Forelimb muscle (tissue), 1 donor: ENCODE data around the gene ACSF3. TPM values are rescaled to one million over a fixed set of nuclear protein-coding genes. Genes with fewer than 3 reads are reported as not detected.

Experiments
- DNase-seq: peaks from one replicate; pipeline ENCODE4 v3.0.0-alpha.2; 2013; ENCODE audit warnings: low read depth
- polyA plus RNA-seq: library from polyadenylated mRNA; unstranded; fragments of 120-200 nt; gene quantifications from one replicate; pipeline ENCODE4 v1.2.1, GENCODE V29; 2013; ENCODE audit not compliant: insufficient read length

The ACSF3 gene
- polyA plus RNA-seq, 1 donor = 15.1 TPM

GRCh38 chr16:89144681-89145080, 51.0 kb downstream of the ACSF3 start:
- DNase-seq = no peak

- DNase-seq = no peak
Measured at GRCh38 chr16:89145406-89146161, 51.9 kb downstream of the ACSF3 start.

DNA sequence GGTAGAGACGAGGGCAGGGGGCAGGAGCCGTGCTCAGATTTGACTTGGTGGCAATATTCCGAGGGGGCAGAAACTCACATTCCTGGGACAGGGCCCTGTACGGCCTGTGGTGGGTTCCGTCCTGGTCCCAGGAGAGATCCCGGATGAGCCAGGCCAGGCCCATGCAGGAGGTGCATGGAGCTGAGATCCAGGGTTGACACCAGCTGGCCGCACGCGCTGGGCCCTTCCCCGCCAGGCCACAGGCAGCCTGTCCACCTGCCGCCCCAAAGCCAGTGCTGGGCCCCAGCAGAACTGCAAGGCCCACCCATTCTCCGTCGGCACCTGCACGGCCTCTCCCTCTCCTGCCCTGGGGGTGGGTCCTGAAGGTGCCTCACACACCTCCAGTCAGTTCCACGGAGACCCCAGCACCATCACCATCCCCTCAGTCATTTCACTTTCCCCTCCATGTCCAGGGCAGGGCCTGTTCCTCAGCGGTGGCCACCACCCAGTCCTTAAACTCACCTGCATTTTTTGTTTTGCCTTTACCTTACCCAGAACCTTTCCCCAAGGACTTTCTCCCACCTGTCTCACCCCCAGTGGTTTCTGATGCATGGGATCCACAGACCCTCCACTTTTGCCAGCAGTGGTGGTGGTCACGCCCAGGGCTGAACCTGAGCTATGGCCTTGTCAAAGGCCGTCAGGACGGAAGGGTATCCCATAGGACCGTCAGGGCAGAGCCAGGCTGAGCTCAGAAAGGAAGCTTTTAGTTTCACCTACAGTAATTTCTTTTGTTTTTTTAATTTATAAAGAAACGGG, 52.8 kb downstream of the ACSF3 start:
- DNase-seq = no peak

GRCh38 chr16:89147085-89147817, 53.6 kb downstream of the ACSF3 start:
- DNase-seq = no peak

DNA sequence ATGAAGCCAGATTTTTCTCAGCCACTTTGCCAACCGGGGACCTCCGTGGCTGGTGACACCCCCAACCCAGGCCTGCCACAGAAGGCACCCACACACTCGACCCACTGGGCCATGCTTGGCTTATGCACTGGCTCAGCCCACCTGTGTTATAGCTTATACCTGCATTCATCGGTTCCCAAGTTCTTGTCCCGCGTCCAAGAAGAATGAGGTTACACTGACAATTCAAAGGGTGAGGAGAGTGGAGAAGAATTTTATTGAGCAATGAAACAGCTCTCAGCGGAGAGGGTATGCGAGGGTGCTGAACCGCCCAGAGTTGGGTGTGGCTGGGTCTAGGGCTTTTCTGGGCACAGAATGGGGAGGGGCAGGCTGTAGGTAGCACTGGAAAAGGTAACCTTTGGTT, 55.7 kb downstream of the ACSF3 start:
- DNase-seq = no peak

DNA sequence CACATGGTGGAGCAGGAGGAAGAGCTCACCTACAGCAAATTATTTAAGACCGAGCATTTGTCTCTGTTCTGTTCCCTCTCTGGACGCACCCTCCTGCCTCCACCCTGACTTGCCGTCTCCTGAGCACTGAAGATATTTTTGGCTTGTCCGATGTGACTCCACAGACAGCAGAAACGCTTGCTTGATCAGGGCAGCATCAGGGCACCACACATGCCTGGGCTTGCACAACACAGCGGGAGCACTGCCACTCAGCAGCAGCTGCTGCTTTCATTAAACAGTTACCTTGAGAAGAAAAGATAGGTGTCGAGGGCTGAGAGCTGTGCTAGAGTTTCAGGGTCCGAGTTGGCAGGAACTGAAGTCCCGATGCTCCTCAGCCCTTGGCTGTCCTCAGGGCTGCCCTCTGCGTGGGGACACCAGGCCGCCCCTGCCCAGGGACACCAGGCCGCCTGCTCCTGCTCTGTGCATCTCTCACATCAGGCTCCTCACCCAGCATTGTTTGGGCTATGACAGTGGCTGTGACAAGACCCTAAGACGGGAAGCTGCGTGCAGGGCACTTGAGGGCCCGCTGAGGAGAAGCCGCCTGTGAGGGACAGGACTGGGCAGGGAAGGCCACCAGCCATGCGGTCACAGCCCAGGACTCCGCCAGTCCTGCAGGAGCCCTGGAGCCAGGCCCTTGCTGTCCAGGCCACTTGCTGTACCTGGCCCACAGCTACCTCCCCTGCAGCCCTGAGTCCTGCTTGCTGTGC, 56.6 kb downstream of the ACSF3 start:
- DNase-seq = no peak

- DNase-seq = no peak
Measured at GRCh38 chr16:89150981-89151380, 57.3 kb downstream of the ACSF3 start.

DNA sequence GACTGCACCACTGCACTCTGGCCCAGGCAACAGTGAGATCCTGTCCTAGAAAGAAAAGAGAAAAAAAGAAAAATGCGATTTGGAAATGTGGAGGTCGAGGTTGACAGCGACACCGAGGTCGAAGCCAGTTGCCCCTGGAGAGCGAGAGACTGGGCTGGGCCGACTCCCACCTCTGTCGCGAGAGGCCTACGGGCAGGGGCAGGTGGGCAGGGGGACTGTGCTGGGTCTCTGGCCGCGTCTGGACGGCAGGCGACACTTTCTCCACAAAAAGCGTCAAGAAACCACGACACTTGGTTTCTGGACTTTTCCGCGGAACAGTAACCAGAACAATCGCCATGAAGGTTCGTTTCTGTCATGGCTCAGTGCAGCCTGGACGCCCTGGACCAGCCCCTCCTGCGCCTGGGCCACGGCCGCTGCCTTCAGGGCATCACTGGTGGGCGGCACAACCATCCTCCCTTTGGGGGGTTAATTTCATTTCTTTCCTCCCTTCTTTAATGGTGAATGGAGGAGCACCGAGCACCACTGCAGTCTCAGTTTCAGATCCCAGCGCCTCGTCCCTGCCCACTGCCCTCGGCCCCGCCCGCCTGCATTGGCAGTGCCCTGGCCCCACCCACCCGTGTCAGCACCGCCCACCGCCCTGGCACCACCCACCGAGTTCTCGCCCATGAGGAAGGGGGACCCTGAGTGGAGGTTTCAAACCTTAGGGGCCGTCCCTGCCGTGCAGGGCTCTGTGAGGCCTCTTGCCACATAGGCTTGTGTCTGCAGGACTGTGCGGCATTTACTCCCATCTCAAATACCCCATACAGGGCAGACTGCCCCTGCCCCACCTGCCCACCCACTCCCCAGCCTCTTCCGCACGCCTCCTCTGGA, 59.4 kb downstream of the ACSF3 start:
- no peak for DNase-seq

GRCh38 chr16:89153848-89154271, 60.2 kb downstream of the ACSF3 start:
- DNase-seq = no peak

DNA sequence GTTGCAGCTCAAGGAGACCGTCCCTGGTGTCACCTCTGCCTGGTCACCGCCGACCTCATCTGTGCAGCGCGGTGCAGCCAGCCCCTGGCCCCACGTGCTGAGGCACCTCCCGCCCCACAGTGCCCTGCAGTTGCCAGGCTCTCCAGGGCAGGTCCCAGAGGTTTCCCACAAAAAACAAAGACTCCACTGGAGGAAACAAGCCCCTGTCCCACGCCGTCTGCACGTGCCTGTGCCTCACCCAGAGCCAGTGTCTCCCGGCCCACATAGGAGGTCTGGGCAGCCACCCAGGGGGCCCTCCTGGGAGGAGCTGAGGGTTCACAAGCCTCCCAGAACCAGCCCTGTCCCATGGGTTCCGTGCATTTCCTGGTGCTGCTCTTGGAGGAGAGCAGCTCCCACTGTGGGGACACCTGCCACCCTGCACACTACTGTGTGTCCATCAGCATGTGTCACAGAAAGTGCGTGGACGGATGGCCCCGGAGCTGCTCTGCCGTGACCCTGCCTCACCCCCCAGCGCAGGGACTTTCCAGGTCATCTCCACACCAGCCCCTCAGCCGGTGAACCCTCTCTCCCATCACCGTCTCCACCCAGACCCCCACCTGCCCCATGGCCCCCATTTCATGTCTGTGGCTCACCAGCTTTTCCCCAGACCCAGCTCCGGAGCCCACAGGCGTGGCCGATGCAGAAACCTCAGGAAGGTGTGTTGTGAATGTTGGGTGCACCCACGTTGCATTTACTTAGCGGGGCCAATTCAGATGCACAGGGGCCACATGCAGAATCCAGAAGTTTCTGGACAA, 60.9 kb downstream of the ACSF3 start:
- DNase-seq = no peak

DNA sequence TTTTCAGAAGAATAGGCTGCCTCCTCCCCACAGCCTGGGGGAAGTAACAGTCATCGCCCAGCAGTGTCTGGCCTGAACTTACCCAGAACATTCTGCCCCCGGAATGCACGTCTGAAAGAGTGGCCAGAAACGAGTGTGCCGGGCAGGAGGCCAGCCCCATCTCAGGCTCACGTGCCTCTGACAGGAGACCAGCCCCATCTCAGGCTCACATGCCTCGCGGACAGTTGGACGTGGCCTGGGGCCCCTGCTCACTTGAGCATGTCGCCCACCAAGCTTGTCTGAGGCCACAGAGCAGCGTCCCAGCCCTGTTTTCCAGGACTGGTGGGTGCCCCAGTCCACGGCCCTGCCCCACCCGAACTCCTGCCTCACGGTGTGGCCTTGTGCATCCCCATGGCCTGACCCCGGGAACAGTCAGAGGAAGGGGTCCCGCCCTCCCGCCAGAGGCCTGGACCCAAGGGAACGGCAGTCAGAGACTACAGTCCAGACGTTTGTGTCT, 61.6 kb downstream of the ACSF3 start:
- no peak for DNase-seq

GRCh38 chr16:89155851-89156739, 62.4 kb downstream of the ACSF3 start:
- no peak for DNase-seq

GRCh38 chr16:89156740-89157645, 63.3 kb downstream of the ACSF3 start:
- DNase-seq = no peak

GRCh38 chr16:89157778-89158177, 64.1 kb downstream of the ACSF3 start:
- DNase-seq = no peak

DNA sequence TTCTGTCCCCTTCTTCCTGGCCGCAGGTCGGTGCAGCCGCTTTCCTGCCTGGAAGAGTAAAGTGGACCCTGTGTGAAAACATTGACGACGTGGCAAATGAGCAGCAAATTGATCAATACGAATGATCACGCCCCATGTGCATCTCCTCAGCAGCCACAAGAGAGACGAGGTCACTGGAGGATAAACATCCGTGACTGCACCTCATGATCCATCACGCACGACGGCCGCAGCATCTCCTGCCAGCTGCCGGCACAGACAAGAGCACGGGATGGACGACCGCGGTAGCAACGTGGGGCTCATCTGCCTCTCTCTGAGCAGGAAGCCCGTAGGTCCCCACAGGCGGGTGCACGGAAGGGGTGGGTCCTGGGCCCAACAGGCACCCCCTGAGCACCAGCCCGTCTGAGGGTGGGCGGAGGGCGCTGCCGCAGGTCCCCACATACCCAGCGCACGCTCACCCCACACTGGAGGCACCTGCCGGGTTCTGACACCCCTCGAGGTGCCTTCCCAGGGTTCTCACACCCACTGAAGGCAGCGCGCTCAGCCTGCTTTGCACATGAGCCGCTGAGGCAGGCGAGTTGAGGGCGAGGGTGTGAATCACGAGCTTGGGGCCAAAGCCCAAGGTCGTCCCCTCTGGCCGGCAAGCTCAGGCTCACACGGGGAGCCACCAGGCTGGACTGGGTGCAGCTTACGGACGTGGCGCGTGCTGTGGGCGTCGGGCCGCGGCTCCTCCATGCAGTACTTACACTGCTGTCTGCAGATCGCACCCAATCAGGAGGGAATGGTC, 65.6 kb downstream of the ACSF3 start:
- DNase-seq = no peak

- no peak for DNase-seq
Measured at GRCh38 chr16:89159850-89160354, 66.2 kb downstream of the ACSF3 start.
